Measurements from ENCODE around the gene PRR32. TPM values are rescaled to one million over a fixed set of nuclear protein-coding genes. Genes with fewer than 3 reads are reported as not detected.
"Not testable (repeated sequence)": the region's sequence is repeated elsewhere in the genome, so short reads cannot be mapped to it uniquely, and the experiment has no call there.

PRR32 gene, protein sequence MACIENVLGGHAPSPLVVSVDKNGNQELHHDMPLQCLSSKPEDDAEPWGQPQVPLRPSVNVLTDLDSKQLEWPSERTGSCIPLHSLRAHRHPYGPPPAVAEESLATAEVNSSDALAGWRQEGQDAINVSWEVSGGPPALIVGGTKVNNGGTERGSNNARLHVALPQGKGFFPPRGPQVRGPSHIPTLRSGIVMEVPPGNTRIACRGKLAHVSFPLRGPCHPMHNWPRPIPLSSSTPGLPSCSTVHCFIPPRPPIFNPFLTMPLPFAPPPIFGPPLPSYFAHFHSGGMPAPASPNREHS
- not detected for polyA plus RNA-seq (2012; ENCODE audit: insufficient read depth, insufficient read length)

DNA sequence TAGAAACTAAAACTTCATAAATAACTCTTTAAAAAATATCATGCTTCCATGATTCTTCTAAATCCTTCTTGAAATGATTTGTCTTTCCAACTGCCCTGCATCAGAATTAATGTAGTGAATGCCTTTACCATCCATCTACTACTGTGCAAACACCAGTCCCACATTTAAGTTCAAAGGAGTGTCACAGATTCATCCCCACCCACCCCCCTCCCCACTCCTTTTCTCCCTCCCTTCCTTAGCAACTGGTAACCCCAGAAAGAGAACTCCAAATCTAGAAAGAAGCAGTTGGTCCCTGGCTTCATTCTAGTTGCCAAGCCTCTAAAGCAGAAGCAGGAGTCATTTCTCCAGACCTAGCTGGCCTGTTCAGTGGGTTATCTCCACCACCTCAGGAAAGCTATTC is at the start of gene PRR32:
Gene PRR32, plus strand, starts transcription at position 301 of the 400 bp plus-strand sequence. CDS start 115 bp downstream, outside the sequence.
- H3K4me3 ChIP-seq (ENCODE audit: low read length): no peak within 1 kb of the TSS
- no peak for DNase-seq (ENCODE audit: low read depth, low spot score)

GRCh38 chrX:126770179-126770578 is 49.4 kb upstream of the PRR32 start:
- DNase-seq (ENCODE audit: low read depth, low spot score): peak; percentile 8
- H3K4me3 ChIP-seq (ENCODE audit: low read length): no peak overlapping the region

- no peak overlapping the region for H3K4me3 ChIP-seq (ENCODE audit: low read length)
- DNase-seq (ENCODE audit: low read depth, low spot score): no peak
These were observed 34.0 kb upstream of the PRR32 start for GRCh38 chrX:126785539-126785938.

DNA sequence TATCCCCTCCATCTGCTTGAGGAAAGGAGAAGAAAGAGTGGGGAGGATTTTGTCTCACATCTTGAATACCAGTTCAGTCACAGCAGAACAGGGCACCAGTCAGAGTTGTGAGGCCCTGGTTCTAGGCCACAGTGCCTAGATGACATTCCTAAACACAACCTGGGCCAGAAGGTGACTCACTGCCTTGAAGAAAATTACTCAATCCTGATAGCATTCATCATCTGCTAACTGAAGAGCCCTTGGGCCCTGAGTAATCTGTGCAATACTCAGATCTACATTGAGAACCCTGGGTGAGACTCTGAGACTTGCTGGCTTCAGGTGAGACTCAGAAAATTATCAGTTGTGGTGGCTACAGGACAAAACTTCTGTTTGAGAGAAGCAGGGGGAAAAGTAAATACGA is 20.5 kb upstream of the PRR32 start:
- no peak overlapping the region for H3K4me3 ChIP-seq (ENCODE audit: low read length)
- no peak for DNase-seq (ENCODE audit: low read depth, low spot score)

DNA sequence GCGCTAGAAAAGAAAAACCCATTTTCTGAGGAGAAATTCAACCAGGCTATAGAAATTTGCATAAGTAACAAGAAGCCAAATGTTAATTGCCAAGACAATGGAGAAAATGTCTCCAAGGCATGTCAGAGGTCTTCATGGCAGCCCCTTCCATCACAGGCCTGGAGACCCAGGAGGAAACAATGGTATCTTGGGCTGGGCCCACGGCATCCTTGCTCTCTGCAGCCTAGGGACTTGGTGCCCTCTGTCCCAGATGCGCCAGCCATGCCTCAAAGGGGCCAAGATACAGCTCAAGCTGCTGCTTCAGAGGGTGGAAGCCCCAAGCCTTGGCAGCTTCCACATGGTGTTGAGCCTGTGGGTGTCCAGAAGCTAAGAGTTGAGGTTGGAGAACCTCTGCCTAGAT is 12.7 kb upstream of the PRR32 start:
- not testable (repeated sequence) for DNase-seq (ENCODE audit: low read depth, low spot score); H3K4me3 ChIP-seq (ENCODE audit: low read length)

DNA sequence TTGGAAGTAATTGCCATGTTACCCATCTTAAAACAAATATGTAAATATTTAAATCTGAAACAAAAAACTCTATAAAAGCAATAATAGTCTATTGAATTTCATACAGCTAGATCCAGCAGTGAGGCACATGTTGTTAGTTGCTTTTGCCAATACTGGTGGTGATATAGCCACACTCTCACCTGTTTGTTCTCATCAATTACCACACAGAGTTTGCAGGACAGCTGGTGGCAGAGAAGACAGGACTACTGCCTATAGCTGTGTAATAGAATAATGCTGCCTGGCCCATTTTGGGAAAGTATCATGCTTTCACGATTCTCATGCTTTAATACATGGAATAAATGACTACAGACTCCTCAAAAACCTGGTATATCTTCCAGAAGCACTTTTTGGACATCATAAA is 3.7 kb upstream of the PRR32 start:
- no peak overlapping the region for H3K4me3 ChIP-seq (ENCODE audit: low read length)
- DNase-seq (ENCODE audit: low read depth, low spot score): no peak

DNA sequence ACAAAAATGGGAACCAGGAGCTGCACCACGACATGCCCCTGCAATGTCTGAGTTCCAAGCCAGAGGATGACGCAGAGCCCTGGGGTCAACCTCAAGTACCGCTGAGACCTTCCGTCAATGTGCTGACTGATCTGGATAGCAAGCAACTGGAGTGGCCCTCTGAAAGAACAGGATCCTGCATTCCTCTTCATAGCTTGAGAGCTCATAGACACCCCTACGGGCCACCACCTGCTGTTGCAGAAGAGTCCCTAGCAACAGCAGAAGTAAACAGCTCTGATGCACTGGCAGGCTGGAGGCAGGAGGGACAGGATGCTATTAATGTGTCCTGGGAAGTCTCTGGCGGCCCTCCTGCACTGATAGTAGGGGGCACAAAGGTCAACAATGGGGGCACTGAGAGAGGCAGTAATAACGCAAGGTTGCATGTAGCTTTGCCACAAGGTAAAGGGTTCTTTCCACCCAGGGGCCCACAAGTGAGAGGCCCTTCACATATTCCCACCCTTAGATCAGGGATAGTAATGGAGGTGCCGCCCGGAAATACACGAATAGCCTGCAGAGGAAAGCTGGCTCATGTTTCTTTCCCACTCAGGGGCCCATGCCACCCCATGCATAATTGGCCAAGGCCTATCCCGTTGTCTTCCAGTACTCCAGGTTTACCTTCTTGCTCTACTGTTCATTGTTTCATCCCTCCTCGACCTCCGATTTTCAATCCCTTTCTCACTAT is 1.3 kb downstream of the PRR32 start:
- H3K4me3 ChIP-seq (ENCODE audit: low read length): no peak overlapping the region
- no peak for DNase-seq (ENCODE audit: low read depth, low spot score)

DNA sequence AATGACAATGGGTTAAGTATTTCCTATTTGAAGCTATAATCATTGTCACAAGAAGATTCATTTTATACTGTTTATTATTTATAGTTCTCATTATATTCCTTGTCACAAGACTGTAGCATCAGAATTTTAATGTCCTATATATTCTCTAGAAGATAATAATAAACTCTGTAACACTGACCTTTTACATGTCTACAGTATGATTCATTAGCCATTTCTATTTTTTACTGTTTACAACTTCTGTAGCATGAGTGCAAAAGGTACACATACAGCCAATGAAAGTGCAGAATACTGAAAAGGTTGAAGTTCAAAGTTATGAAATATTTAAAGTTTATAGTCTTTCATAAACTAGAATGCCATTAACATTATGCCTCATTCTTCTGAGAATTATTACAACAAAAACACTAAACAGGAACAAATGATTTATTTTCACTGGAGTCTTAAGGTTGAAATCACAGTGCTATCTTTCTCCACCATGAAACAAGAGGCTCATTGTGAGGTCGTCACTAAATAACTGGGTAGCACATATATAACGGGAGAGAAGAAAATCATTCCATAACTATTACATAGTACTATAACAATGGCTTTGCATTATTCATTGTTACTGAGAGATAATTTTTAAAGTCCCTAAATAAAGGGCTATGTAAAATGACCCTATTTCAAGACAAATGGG is 4.9 kb downstream of the PRR32 start:
- no peak overlapping the region for H3K4me3 ChIP-seq (ENCODE audit: low read length)
- no peak for DNase-seq (ENCODE audit: low read depth, low spot score)

GRCh38 chrX:126825566-126826193 is 6.2 kb downstream of the PRR32 start:
- H3K4me3 ChIP-seq (ENCODE audit: low read length): no peak overlapping the region
- DNase-seq (ENCODE audit: low read depth, low spot score): no peak

DNA sequence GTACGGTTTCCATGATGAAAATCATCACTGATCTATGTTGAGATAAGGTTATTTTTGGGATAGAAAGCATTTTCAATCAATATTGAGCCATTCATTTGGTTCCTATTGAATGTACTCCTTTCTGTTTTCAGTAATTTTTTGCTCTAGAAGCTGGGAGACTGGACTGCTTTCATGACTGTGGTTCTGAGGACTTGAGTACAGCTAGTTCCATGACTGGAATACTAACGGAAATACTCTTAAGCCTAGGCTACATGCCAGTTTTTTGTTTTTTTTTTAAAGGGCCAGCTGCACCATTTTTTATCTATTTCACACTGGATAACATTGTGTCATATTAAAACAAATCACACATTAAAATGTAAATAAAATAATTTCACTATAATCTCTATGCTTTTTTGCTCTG is 16.7 kb downstream of the PRR32 start:
- H3K4me3 ChIP-seq (ENCODE audit: low read length): no peak overlapping the region
- DNase-seq (ENCODE audit: low read depth, low spot score): no peak

- no peak for DNase-seq (ENCODE audit: low read depth, low spot score)
- no peak overlapping the region for H3K4me3 ChIP-seq (ENCODE audit: low read length)
These were observed 27.6 kb downstream of the PRR32 start for GRCh38 chrX:126847143-126847542.

DNA sequence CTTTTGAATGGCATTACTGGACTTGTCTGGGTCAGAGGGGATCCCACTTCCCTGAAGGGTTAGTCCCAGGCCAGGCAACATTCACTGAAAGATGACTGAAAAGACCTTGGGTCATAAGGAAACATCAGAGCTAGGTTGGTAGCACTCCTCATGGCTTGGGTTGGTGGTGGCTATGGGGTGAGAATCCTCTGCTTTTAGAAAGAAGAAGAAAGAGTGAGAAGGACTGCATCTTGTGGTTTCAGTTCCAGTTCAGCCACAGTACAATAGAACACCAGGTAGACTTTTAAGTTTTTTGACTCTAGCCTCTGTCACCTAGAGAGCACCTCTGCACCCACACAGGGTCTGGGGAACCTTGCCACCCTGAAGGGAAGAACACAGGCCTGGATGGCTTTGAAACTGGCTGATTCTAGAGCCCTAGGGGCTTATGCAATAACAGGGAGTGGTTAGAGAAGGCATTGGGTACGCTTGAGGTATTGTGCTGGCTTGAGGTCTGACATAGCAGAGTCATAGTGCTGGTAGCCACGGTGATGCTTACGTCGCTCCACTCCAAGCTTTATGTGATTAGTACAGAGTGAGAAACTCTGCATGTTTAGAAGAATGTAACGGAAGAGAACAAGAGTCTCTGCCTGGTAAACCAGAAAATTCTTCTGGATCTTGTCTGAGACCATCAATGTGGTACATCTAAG is 36.5 kb downstream of the PRR32 start:
- DNase-seq (ENCODE audit: low read depth, low spot score): no peak
- no peak overlapping the region for H3K4me3 ChIP-seq (ENCODE audit: low read length)
